ENCODE data around the gene ADAMTS2. TPM values are rescaled to one million over a fixed set of nuclear protein-coding genes. Genes with fewer than 3 reads are reported as not detected.

ADAMTS2 gene
- total and polyA plus RNA-seq, 2 of the 8 experiments (the other 6 are each of a cell fraction or from before 2014, with no cell fraction given), result 6.6 to 7.3 TPM

- TF ChIP-seq CHD7 (IDR thresholded peaks at IDR 0.05; ENCODE audit: insufficient replicate concordance, low read length), result no peak
- no peak for TF ChIP-seq POU5F1 (IDR thresholded peaks at IDR 0.05; ENCODE audit: low read depth, low read length)
- TF ChIP-seq POLR2AphosphoS5 (IDR thresholded peaks at IDR 0.05; ENCODE audit: low read depth, low read length), result no peak
- TF ChIP-seq YY1 (IDR thresholded peaks at IDR 0.05; ENCODE audit: low read depth, low read length), result no peak
- no peak for TF ChIP-seq RFX5 (IDR thresholded peaks at IDR 0.05; ENCODE audit: borderline replicate concordance, low read depth, low read length)
- no peak for TF ChIP-seq HDAC6 (IDR thresholded peaks at IDR 0.05; ENCODE audit: low read depth, low read length)
- no peak for TF ChIP-seq ATF3 (IDR thresholded peaks at IDR 0.05; ENCODE audit: insufficient read depth, low read depth, low read length)
- no peak for TF ChIP-seq MAX (IDR thresholded peaks at IDR 0.05)
Observed at GRCh38 chr5:179357031-179357430, 11.8 kb upstream of the ADAMTS2 start (continued).
